HEK293 (cell line): ENCODE measurements around the gene TRIM66.

ENCODE experiments used
- CTCF ChIP-seq: fragments of 450-650 bp; formaldehyde crosslinking; IDR thresholded peaks from 2 replicates; pipeline ENCODE4 v1.5.1; 2016; ENCODE audit warnings: missing biosample characterization, missing genetic modification characterization
- EGR2 ChIP-seq: fragments of 450-650 bp; formaldehyde crosslinking; IDR thresholded peaks from 2 replicates; pipeline ENCODE4 v1.5.1; 2016; ENCODE audit warnings: low read depth, missing biosample characterization, missing genetic modification characterization
- GLI4 ChIP-seq: fragments of 450-650 bp; formaldehyde crosslinking; IDR thresholded peaks from 2 replicates; pipeline ENCODE4 v1.5.1; 2016; ENCODE audit warnings: missing biosample characterization, missing genetic modification characterization
- HIC1 ChIP-seq: fragments of 450-650 bp; formaldehyde crosslinking; IDR thresholded peaks from 2 replicates; pipeline ENCODE4 v1.5.1; 2016; ENCODE audit warnings: missing biosample characterization, missing genetic modification characterization
- HOXD13 ChIP-seq: sonication (generic); formaldehyde crosslinking; IDR thresholded peaks from 2 replicates; pipeline ENCODE4 v1.8.0; 2022; ENCODE audit warnings: missing genetic modification reagents, borderline replicate concordance
- IKZF3 ChIP-seq: fragments of 450-650 bp; IDR thresholded peaks from 2 replicates; pipeline ENCODE4 v1.5.0; 2018; ENCODE audit warnings: missing biosample characterization, mild to moderate bottlenecking, missing genetic modification characterization, moderate library complexity
- KLF9 ChIP-seq: fragments of 450-650 bp; formaldehyde crosslinking; IDR thresholded peaks from 2 replicates; pipeline ENCODE4 v1.5.1; 2016; ENCODE audit warnings: missing biosample characterization, missing genetic modification characterization, low read depth
- PBX3 ChIP-seq: sonication (generic); formaldehyde crosslinking; IDR thresholded peaks from 2 replicates; pipeline ENCODE4 v1.8.1; 2022; ENCODE audit warnings: mild to moderate bottlenecking, moderate library complexity, missing genetic modification reagents
- SP7 ChIP-seq: fragments of 450-650 bp; formaldehyde crosslinking; IDR thresholded peaks from 2 replicates; pipeline ENCODE4 v1.5.1; 2016; ENCODE audit warnings: missing biosample characterization, missing genetic modification characterization
- ZEB2 ChIP-seq: fragments of 450-650 bp; formaldehyde crosslinking; IDR thresholded peaks from 2 replicates; pipeline ENCODE4 v1.5.1; 2016; ENCODE audit warnings: missing biosample characterization, missing genetic modification characterization
- ZNF133 ChIP-seq: fragments of 450-650 bp; formaldehyde crosslinking; IDR thresholded peaks from 2 replicates; pipeline ENCODE4 v1.5.1; 2016; ENCODE audit warnings: missing biosample characterization, missing genetic modification characterization
- ZNF138 ChIP-seq: fragments of 450-650 bp; formaldehyde crosslinking; IDR thresholded peaks from 2 replicates; pipeline ENCODE4 v1.5.1; 2016; ENCODE audit warnings: missing biosample characterization, missing genetic modification characterization, borderline replicate concordance
- ZNF155 ChIP-seq: fragments of 450-650 bp; formaldehyde crosslinking; IDR thresholded peaks from 2 replicates; pipeline ENCODE4 v1.5.1; 2016; ENCODE audit warnings: missing biosample characterization, missing genetic modification characterization
- ZNF174 ChIP-seq: fragments of 450-650 bp; formaldehyde crosslinking; IDR thresholded peaks from 2 replicates; pipeline ENCODE4 v1.5.0; 2017; ENCODE audit warnings: missing biosample characterization, mild to moderate bottlenecking, missing genetic modification characterization
- ZNF221 ChIP-seq: fragments of 450-650 bp; formaldehyde crosslinking; IDR thresholded peaks from 2 replicates; pipeline ENCODE4 v1.5.1; 2017; ENCODE audit warnings: missing biosample characterization, missing genetic modification characterization, borderline replicate concordance
- ZNF239 ChIP-seq: fragments of 450-650 bp; formaldehyde crosslinking; IDR thresholded peaks from 2 replicates; pipeline ENCODE4 v1.5.1; 2016; ENCODE audit warnings: missing biosample characterization, missing genetic modification characterization
- ZNF280C ChIP-seq: fragments of 450-650 bp; formaldehyde crosslinking; IDR thresholded peaks from 2 replicates; pipeline ENCODE4 v1.5.1; 2016; ENCODE audit warnings: missing biosample characterization, missing genetic modification characterization
- ZNF302 ChIP-seq: fragments of 450-650 bp; formaldehyde crosslinking; IDR thresholded peaks from 2 replicates; pipeline ENCODE4 v1.5.1; 2016; ENCODE audit warnings: missing biosample characterization, missing genetic modification characterization, low read depth
- ZNF311 ChIP-seq: fragments of 450-650 bp; formaldehyde crosslinking; IDR thresholded peaks from 2 replicates; pipeline ENCODE4 v1.5.1; 2017; ENCODE audit warnings: missing biosample characterization, missing genetic modification characterization, borderline replicate concordance
- ZNF416 ChIP-seq: fragments of 450-650 bp; formaldehyde crosslinking; IDR thresholded peaks from 2 replicates; pipeline ENCODE4 v1.5.1; 2016; ENCODE audit warnings: missing biosample characterization, missing genetic modification characterization
- ZNF488 ChIP-seq: fragments of 450-650 bp; formaldehyde crosslinking; IDR thresholded peaks from 2 replicates; pipeline ENCODE4 v1.5.1; 2016; ENCODE audit warnings: missing biosample characterization, missing genetic modification characterization
- ZNF518A ChIP-seq: fragments of 450-650 bp; formaldehyde crosslinking; conservative IDR thresholded peaks from 2 replicates; pipeline ENCODE4 v1.5.1; 2016; ENCODE audit warnings: low read depth, missing biosample characterization, missing genetic modification characterization
- ZNF580 ChIP-seq: fragments of 450-650 bp; formaldehyde crosslinking; IDR thresholded peaks from 2 replicates; pipeline ENCODE4 v1.5.1; 2016; ENCODE audit warnings: missing biosample characterization, missing genetic modification characterization
- ZNF701 ChIP-seq: fragments of 450-650 bp; formaldehyde crosslinking; IDR thresholded peaks from 2 replicates; pipeline ENCODE4 v1.5.1; 2016; ENCODE audit warnings: missing biosample characterization, missing genetic modification characterization
- ZNF791 ChIP-seq: fragments of 450-650 bp; formaldehyde crosslinking; IDR thresholded peaks from 2 replicates; pipeline ENCODE4 v1.5.1; 2016; ENCODE audit warnings: missing biosample characterization, missing genetic modification characterization
- ZNF830 ChIP-seq: fragments of 450-650 bp; IDR thresholded peaks from 2 replicates; pipeline ENCODE4 v1.5.0; 2018; ENCODE audit warnings: missing biosample characterization, missing genetic modification characterization, low read depth, mild to moderate bottlenecking, moderate library complexity

TRIM66 gene

GRCh38 chr11:8682303-8683114, at the start of gene TRIM66, which contains the start of gene RPL27A (continued):
- TF ChIP-seq ZNF518A (tag by site-specific recombination) (peak; percentile 53; the same call in 1 of the 2 replicates), ZNF416 (tag by site-specific recombination) (no peak), ZNF830 (tag by site-specific recombination) (no peak), ZNF580 (tag by site-specific recombination) (peak; percentile 77; the same call in 1 of the 2 replicates), ZNF239 (tag by site-specific recombination) (no peak), ZNF155 (tag by site-specific recombination) (no peak), ZNF133 (tag by site-specific recombination) (no peak), SP7 (tag by site-specific recombination) (peak; percentile 68), CTCF (tag by site-specific recombination) (no peak), ZNF221 (tag by site-specific recombination) (no peak), ZNF138 (tag by site-specific recombination) (no peak), ZNF174 (tag by site-specific recombination) (no peak), GLI4 (no peak), ZEB2 (tag by site-specific recombination) (peak; percentile 52), HOXD13 (CRISPR knock-in tag) (no peak), EGR2 (tag by site-specific recombination) (no peak), ZNF302 (tag by site-specific recombination) (no peak), HIC1 (tag by site-specific recombination) (no peak), IKZF3 (no peak), ZNF488 (tag by site-specific recombination) (no peak), ZNF701 (tag by site-specific recombination) (no peak), PBX3 (CRISPR knock-in tag) (peak; percentile 57; the same call in 1 of the 2 replicates), ZNF311 (tag by site-specific recombination) (no peak), KLF9 (tag by site-specific recombination) (peak; percentile 68), ZNF280C (tag by site-specific recombination) (no peak), ZNF791 (tag by site-specific recombination) (no peak)
